DMS53 treated with DMSO at 0.1 percent for 48 hours (cell line): ENCODE data around the gene PHACTR3.
"Not testable (repeated sequence)": the region's sequence is repeated elsewhere in the genome, so short reads cannot be mapped to it uniquely, and the experiment has no call there.

Experiments
- DNase-seq: peaks from one replicate; lab custom pipeline; 2025; ENCODE audit not compliant: unreplicated experiment; lab: John Stamatoyannopoulos, UW

PHACTR3 gene

GRCh38 chr20:59618585-59618984 lies 14.2 kb downstream of the PHACTR3 start:
- DNase-seq = not testable (repeated sequence)

GRCh38 chr20:59620860-59621505 lies 16.6 kb downstream of the PHACTR3 start:
- DNase-seq = no peak

GRCh38 chr20:59622496-59622895 lies 18.2 kb downstream of the PHACTR3 start:
- no peak for DNase-seq

GRCh38 chr20:59623133-59623532 lies 18.8 kb downstream of the PHACTR3 start:
- no peak for DNase-seq

- DNase-seq = no peak
Observed at GRCh38 chr20:59623583-59623982, 19.2 kb downstream of the PHACTR3 start.

GRCh38 chr20:59624401-59624800 lies 20.1 kb downstream of the PHACTR3 start:
- no peak for DNase-seq

- DNase-seq = no peak
Observed at GRCh38 chr20:59625214-59625922, 21.0 kb downstream of the PHACTR3 start.

GRCh38 chr20:59627298-59627697 lies 23.0 kb downstream of the PHACTR3 start:
- no peak for DNase-seq

GRCh38 chr20:59628171-59628570 lies 23.8 kb downstream of the PHACTR3 start:
- DNase-seq = no peak

- DNase-seq = no peak
Observed at GRCh38 chr20:59629141-59630045, 25.1 kb downstream of the PHACTR3 start.

GRCh38 chr20:59630526-59630925 lies 26.2 kb downstream of the PHACTR3 start:
- no peak for DNase-seq

- no peak for DNase-seq
Observed at GRCh38 chr20:59631751-59632540, 27.6 kb downstream of the PHACTR3 start.

- no peak for DNase-seq
Observed at GRCh38 chr20:59632541-59633113, 28.3 kb downstream of the PHACTR3 start.

- no peak for DNase-seq
Observed at GRCh38 chr20:59633656-59634251, 29.4 kb downstream of the PHACTR3 start.

- no peak for DNase-seq
Observed at GRCh38 chr20:59634435-59635005, 30.2 kb downstream of the PHACTR3 start.

GRCh38 chr20:59636766-59637370 lies 32.5 kb downstream of the PHACTR3 start:
- no peak for DNase-seq

GRCh38 chr20:59640267-59640666 lies 35.9 kb downstream of the PHACTR3 start:
- DNase-seq = no peak

- DNase-seq = no peak
Observed at GRCh38 chr20:59643615-59644061, 39.3 kb downstream of the PHACTR3 start.

- DNase-seq = no peak
Observed at GRCh38 chr20:59644371-59644939, 40.1 kb downstream of the PHACTR3 start.
